Natural killer cell treated with Interleukin-12 subunit alpha and Interleukin-12 subunit beta and Interleukin-15 and Interleukin-18, amount 100 ng/mL, for 72 hours (primary cell): ENCODE results near the gene ECPAS. TPM values are rescaled to one million over a fixed set of nuclear protein-coding genes. Genes with fewer than 3 reads are reported as not detected.
"Not testable (repeated sequence)": the region's sequence is repeated elsewhere in the genome, so short reads cannot be mapped to it uniquely, and the experiment has no call there.

Experiments used
- ATAC-seq, 2 donors: fragments of 150-1000 bp; cut with Tn5 transposase in 1 of 2; sonication (Bioruptor Pico), chemical (Tn5 transposase) in 1 of 2; 2 replicates each; pipeline ENCODE4 v1.10.0; 2021
- DNase-seq: peaks from one replicate; pipeline ENCODE4 v3.0.0; 2022; ENCODE audit warnings: low spot score
- H3K27ac Mint-ChIP-seq, 2 donors: 1 replicate in 1 of 2; 2 replicates in 1 of 2; pipeline ENCODE4 v1.8.0; 2022; ENCODE audit warnings: mixed read lengths in 2 of 2, mild to moderate bottlenecking in 1 of 2, moderate library complexity in 1 of 2
- H3K27me3 Mint-ChIP-seq, 2 donors: 1 replicate in 1 of 2; 2 replicates in 1 of 2; pipeline ENCODE4 v1.8.0; 2022; ENCODE audit warnings: mixed read lengths in 2 of 2
- H3K36me3 Mint-ChIP-seq: one replicate; pipeline ENCODE4 v1.8.0; 2022; ENCODE audit warnings: mixed read lengths
- H3K4me1 Mint-ChIP-seq, 2 donors: 1 replicate in 1 of 2; 2 replicates in 1 of 2; pipeline ENCODE4 v1.8.0; 2022; ENCODE audit warnings: low read depth in 2 of 2, mixed read lengths in 2 of 2, mild to moderate bottlenecking in 1 of 2
- H3K4me3 Mint-ChIP-seq: one replicate; pipeline ENCODE4 v1.8.0; 2022; ENCODE audit warnings: mixed read lengths
- H3K9me3 Mint-ChIP-seq: 2 replicates; pipeline ENCODE4 v1.8.0; 2022; ENCODE audit warnings: mixed read lengths
- total RNA-seq, 2 donors: library from RNA; stranded (reverse); gene quantifications; one replicate each; pipeline ENCODE4 v1.2.3, GENCODE V29; 2022

Gene ECPAS
- total RNA-seq, 2 donors from 2014 or later = 97.6 to 114 TPM

GRCh38 chr9:111454751-111455150 is 29.4 kb downstream of the ECPAS start:
- Mint-ChIP-seq H3K36me3 (peaks cover 7% of the 10 kb centered on the region), H3K27ac (no peak overlapping the region), H3K27me3 (no peaks in the 10 kb centered on the region), H3K4me3 (no peak overlapping the region), H3K9me3 (no peaks in the 10 kb centered on the region), H3K4me1 (peaks cover 33 to 35% of the 10 kb centered on the region in 2 donors)
- DNase-seq (no peak), ATAC-seq (no peak)

GRCh38 chr9:111451570-111451969 is 32.6 kb downstream of the ECPAS start:
- Mint-ChIP-seq H3K9me3 (no peaks in the 10 kb centered on the region), H3K4me3 (no peak overlapping the region), H3K27me3 (no peaks in the 10 kb centered on the region), H3K4me1 (peaks cover 20 to 24% of the 10 kb centered on the region in 2 donors), H3K36me3 (peaks cover 10% of the 10 kb centered on the region), H3K27ac (no peak overlapping the region)
- DNase-seq = no peak
- ATAC-seq = no peak

GRCh38 chr9:111450124-111450523 is 34.1 kb downstream of the ECPAS start:
- Mint-ChIP-seq H3K36me3 (peaks cover 18% of the 10 kb centered on the region), H3K27me3 (no peaks in the 10 kb centered on the region), H3K9me3 (no peaks in the 10 kb centered on the region), H3K4me1 (peaks cover 12 to 24% of the 10 kb centered on the region in 2 donors), H3K4me3 (no peak overlapping the region), H3K27ac (peak overlapping the region in 1 of 2 donors; percentile 19)
- no peak for ATAC-seq
- no peak for DNase-seq

- Mint-ChIP-seq H3K9me3 (no peaks in the 10 kb centered on the region), H3K27ac (no peak overlapping the region), H3K4me3 (no peak overlapping the region), H3K4me1 (peaks cover 12 to 24% of the 10 kb centered on the region in 2 donors), H3K27me3 (no peaks in the 10 kb centered on the region), H3K36me3 (peaks cover 18% of the 10 kb centered on the region)
- DNase-seq = no peak
- ATAC-seq = no peak
Measured at GRCh38 chr9:111449705-111450104, 34.5 kb downstream of the ECPAS start.

- Mint-ChIP-seq H3K4me1 (peaks cover 5 to 11% of the 10 kb centered on the region in 2 donors), H3K36me3 (peaks cover 30% of the 10 kb centered on the region)
- not testable (repeated sequence) for H3K27me3 Mint-ChIP-seq, H3K9me3 Mint-ChIP-seq, H3K27ac Mint-ChIP-seq, DNase-seq, ATAC-seq, H3K4me3 Mint-ChIP-seq
Measured at GRCh38 chr9:111445799-111446198, 38.4 kb downstream of the ECPAS start.

GRCh38 chr9:111443454-111443853 is 40.7 kb downstream of the ECPAS start:
- no peak overlapping the region for H3K4me3 Mint-ChIP-seq
- no peaks in the 10 kb centered on the region for H3K9me3 Mint-ChIP-seq
- no peak overlapping the region for H3K27ac Mint-ChIP-seq
- H3K4me1 Mint-ChIP-seq = peaks cover 5 to 6% of the 10 kb centered on the region in 2 donors
- ATAC-seq (no peak), DNase-seq (no peak)
- peaks cover 34% of the 10 kb centered on the region for H3K36me3 Mint-ChIP-seq
- no peaks in the 10 kb centered on the region for H3K27me3 Mint-ChIP-seq

GRCh38 chr9:111442360-111443027 is 41.7 kb downstream of the ECPAS start:
- DNase-seq = no peak
- Mint-ChIP-seq H3K4me1 (peaks cover 5 to 6% of the 10 kb centered on the region in 2 donors), H3K27ac (no peak overlapping the region), H3K9me3 (no peaks in the 10 kb centered on the region), H3K4me3 (no peak overlapping the region), H3K27me3 (no peaks in the 10 kb centered on the region), H3K36me3 (peaks cover 37% of the 10 kb centered on the region)
- no peak for ATAC-seq

GRCh38 chr9:111440226-111440625 is 44.0 kb downstream of the ECPAS start:
- Mint-ChIP-seq H3K4me3 (no peak overlapping the region), H3K27me3 (no peaks in the 10 kb centered on the region), H3K9me3 (no peaks in the 10 kb centered on the region), H3K36me3 (peaks cover 26% of the 10 kb centered on the region), H3K27ac (no peak overlapping the region), H3K4me1 (peaks cover 4 to 5% of the 10 kb centered on the region in 2 donors)
- ATAC-seq (no peak), DNase-seq (no peak)

GRCh38 chr9:111438541-111439235 is 45.5 kb downstream of the ECPAS start:
- DNase-seq = no peak
- no peak for ATAC-seq
- no peak overlapping the region for H3K27ac Mint-ChIP-seq
- no peak overlapping the region for H3K4me3 Mint-ChIP-seq
- peaks cover 1 to 6% of the 10 kb centered on the region in 2 donors for H3K4me1 Mint-ChIP-seq
- H3K36me3 Mint-ChIP-seq = peaks cover 20% of the 10 kb centered on the region
- no peaks in the 10 kb centered on the region for H3K9me3 Mint-ChIP-seq
- no peaks in the 10 kb centered on the region for H3K27me3 Mint-ChIP-seq

GRCh38 chr9:111436571-111436970 is 47.6 kb downstream of the ECPAS start:
- no peak overlapping the region for H3K27ac Mint-ChIP-seq
- H3K4me1 Mint-ChIP-seq = peaks cover 0 to 6% of the 10 kb centered on the region in 2 donors
- peaks cover 23% of the 10 kb centered on the region for H3K36me3 Mint-ChIP-seq
- DNase-seq (no peak), ATAC-seq (no peak)
- no peaks in the 10 kb centered on the region for H3K9me3 Mint-ChIP-seq
- H3K4me3 Mint-ChIP-seq = no peak overlapping the region
- H3K27me3 Mint-ChIP-seq = no peaks in the 10 kb centered on the region

GRCh38 chr9:111433082-111433481 is 51.1 kb downstream of the ECPAS start:
- no peaks in the 10 kb centered on the region for H3K9me3 Mint-ChIP-seq
- no peak overlapping the region for H3K27ac Mint-ChIP-seq
- H3K36me3 Mint-ChIP-seq = peaks cover 12% of the 10 kb centered on the region
- no peak for ATAC-seq
- no peak for DNase-seq
- H3K27me3 Mint-ChIP-seq = no peaks in the 10 kb centered on the region
- H3K4me3 Mint-ChIP-seq = no peak overlapping the region
- H3K4me1 Mint-ChIP-seq = peaks cover 0 to 3% of the 10 kb centered on the region in 2 donors

- H3K27me3 Mint-ChIP-seq = no peaks in the 10 kb centered on the region
- no peak overlapping the region for H3K4me3 Mint-ChIP-seq
- H3K9me3 Mint-ChIP-seq = no peaks in the 10 kb centered on the region
- ATAC-seq = no peak
- DNase-seq = no peak
- peaks cover 18% of the 10 kb centered on the region for H3K36me3 Mint-ChIP-seq
- H3K27ac Mint-ChIP-seq = no peak overlapping the region
- peaks cover 8 to 10% of the 10 kb centered on the region in 2 donors for H3K4me1 Mint-ChIP-seq
Measured at GRCh38 chr9:111431684-111432083, 52.5 kb downstream of the ECPAS start.

GRCh38 chr9:111429175-111429574 is 55.0 kb downstream of the ECPAS start:
- H3K4me1 Mint-ChIP-seq = peaks cover 8 to 17% of the 10 kb centered on the region in 2 donors
- H3K9me3 Mint-ChIP-seq = no peaks in the 10 kb centered on the region
- ATAC-seq (no peak), DNase-seq (no peak)
- H3K4me3 Mint-ChIP-seq = no peak overlapping the region
- peaks cover 27% of the 10 kb centered on the region for H3K36me3 Mint-ChIP-seq
- no peak overlapping the region for H3K27ac Mint-ChIP-seq
- no peaks in the 10 kb centered on the region for H3K27me3 Mint-ChIP-seq

GRCh38 chr9:111427186-111427585 is 57.0 kb downstream of the ECPAS start:
- no peaks in the 10 kb centered on the region for H3K27me3 Mint-ChIP-seq
- DNase-seq = no peak
- H3K4me1 Mint-ChIP-seq = peaks cover 8 to 14% of the 10 kb centered on the region in 2 donors
- peak overlapping the region; percentile 63 to 82 for H3K27ac Mint-ChIP-seq
- no peaks in the 10 kb centered on the region for H3K9me3 Mint-ChIP-seq
- H3K36me3 Mint-ChIP-seq = peaks cover 40% of the 10 kb centered on the region
- H3K4me3 Mint-ChIP-seq = peak overlapping the region; percentile 56
- peak; percentile 79 to 80 for ATAC-seq
